Trophoblast cell (in vitro differentiated cells and primary cell): ENCODE data around the gene CCDC112.
"Not testable (repeated sequence)": the region's sequence is repeated elsewhere in the genome, so short reads cannot be mapped to it uniquely, and the experiment has no call there.

Experiments used
- DNase-seq, 2 donors: peaks; one replicate each; pipeline ENCODE4 v3.0.0-alpha.2; 2016
- H2AFZ ChIP-seq: 2 replicates; pipeline ENCODE4 v1.6.1; 2013; ENCODE audit warnings: low read length, moderate library complexity, mild to moderate bottlenecking; ENCODE audit not compliant: insufficient read depth, poor library complexity
- H2AK5ac ChIP-seq: 2 replicates; pipeline ENCODE4 v1.6.1; 2013; ENCODE audit warnings: mild to moderate bottlenecking, low read length
- H2BK120ac ChIP-seq: 2 replicates; pipeline ENCODE4 v1.6.1; 2013; ENCODE audit warnings: low read length, mild to moderate bottlenecking, moderate library complexity; ENCODE audit not compliant: insufficient read depth, poor library complexity
- H2BK12ac ChIP-seq: 2 replicates; pipeline ENCODE4 v1.6.1; 2013; ENCODE audit warnings: mild to moderate bottlenecking, low read length, moderate library complexity
- H2BK5ac ChIP-seq: 2 replicates; pipeline ENCODE4 v1.6.1; 2013; ENCODE audit warnings: low read length, low read depth, moderate library complexity, mild to moderate bottlenecking; ENCODE audit not compliant: poor library complexity
- H3K14ac ChIP-seq: 2 replicates; pipeline ENCODE4 v1.6.1; 2013; ENCODE audit warnings: mild to moderate bottlenecking, low read length
- H3K18ac ChIP-seq: 2 replicates; pipeline ENCODE4 v1.6.1; 2013; ENCODE audit warnings: mild to moderate bottlenecking, low read length
- H3K23ac ChIP-seq: 2 replicates; pipeline ENCODE4 v1.6.1; 2013; ENCODE audit warnings: low read length
- H3K27ac ChIP-seq: 2 replicates; pipeline ENCODE4 v1.5.1; 2013; ENCODE audit warnings: low read depth, mild to moderate bottlenecking, inconsistent platforms, low read length, moderate library complexity
- H3K27me3 ChIP-seq: 2 replicates; pipeline ENCODE4 v1.6.1; 2013; ENCODE audit warnings: inconsistent platforms, mild to moderate bottlenecking, low read length, moderate library complexity; ENCODE audit not compliant: insufficient read depth
- H3K36me3 ChIP-seq, 2 experiments: 1 replicate in 1 of 2; 2 replicates in 1 of 2; pipeline ENCODE4 v1.6.1; 2013; ENCODE audit warnings: low read length in 2 of 2, mild to moderate bottlenecking in 2 of 2, moderate library complexity in 1 of 2; ENCODE audit not compliant: insufficient read depth in 2 of 2, control insufficient read depth in 1 of 2
- H3K4ac ChIP-seq: 2 replicates; pipeline ENCODE4 v1.6.1; 2013; ENCODE audit warnings: low read depth, mild to moderate bottlenecking, low read length, moderate library complexity
- H3K4me1 ChIP-seq, 2 experiments: 1 replicate in 1 of 2; 2 replicates in 1 of 2; pipeline ENCODE4 v1.6.1; 2013; ENCODE audit warnings: low read length in 2 of 2, mild to moderate bottlenecking in 2 of 2, moderate library complexity in 1 of 2; ENCODE audit not compliant: insufficient read depth in 2 of 2, control insufficient read depth in 1 of 2
- H3K4me2 ChIP-seq: 2 replicates; pipeline ENCODE4 v1.6.1; 2013; ENCODE audit warnings: inconsistent platforms, mild to moderate bottlenecking, low read length, moderate library complexity
- H3K4me3 ChIP-seq: 2 replicates; pipeline ENCODE4 v1.5.1; 2013; ENCODE audit warnings: mild to moderate bottlenecking, low read depth, low read length, inconsistent platforms
- H3K79me1 ChIP-seq: one replicate; pipeline ENCODE4 v1.6.1; 2013; ENCODE audit warnings: low read length
- H3K79me2 ChIP-seq: 2 replicates; pipeline ENCODE4 v1.6.1; 2013; ENCODE audit warnings: low read length, mild to moderate bottlenecking; ENCODE audit not compliant: control insufficient read depth, insufficient read depth, poor library complexity
- H3K9ac ChIP-seq: 2 replicates; pipeline ENCODE4 v1.6.1; 2013; ENCODE audit warnings: mild to moderate bottlenecking, low read length
- H3K9me3 ChIP-seq: 2 replicates; pipeline ENCODE4 v1.6.1; 2013; ENCODE audit warnings: low read depth, mild to moderate bottlenecking, control low read depth, inconsistent platforms, low read length; ENCODE audit not compliant: insufficient read depth
- H4K12ac ChIP-seq: 2 replicates; pipeline ENCODE4 v1.6.1; 2013; ENCODE audit warnings: low read depth, mild to moderate bottlenecking, low read length, moderate library complexity
- H4K8ac ChIP-seq: 2 replicates; pipeline ENCODE4 v1.6.1; 2013; ENCODE audit warnings: low read depth, mild to moderate bottlenecking, low read length, moderate library complexity
- H4K91ac ChIP-seq: one replicate; pipeline ENCODE4 v1.6.1; 2013; ENCODE audit warnings: low read depth, mild to moderate bottlenecking, low read length, moderate library complexity
- WGBS: extraction: QIAGEN DNeasy Blood & Tissue Kit; methylation state at CpG from one replicate; pipeline ENCODE4 v1.1.7; 2013; ENCODE audit warnings: missing lambda C conversion rate; ENCODE audit not compliant: insufficient read length, insufficient coverage; ENCODE audit errors: extremely low coverage; 5-methylcytosine and 5-hydroxymethylcytosine counted together

Gene CCDC112

DNA sequence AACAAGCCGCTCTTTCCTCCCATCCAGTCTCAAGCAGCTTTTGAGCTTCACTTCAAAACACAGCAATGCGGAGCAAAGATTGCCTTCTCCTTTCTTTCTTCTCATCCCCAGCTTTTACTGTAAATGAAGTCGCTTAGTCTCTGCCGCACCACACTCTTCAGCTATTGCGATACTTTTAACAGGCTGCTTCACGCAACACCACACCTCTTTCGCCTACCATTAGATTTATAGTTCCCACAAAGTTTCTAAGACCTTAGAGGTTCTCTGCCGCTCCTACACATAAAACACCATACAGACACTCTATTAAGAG lies 34.5 kb downstream of the CCDC112 start:
- Histone ChIP-seq H3K27me3 (no peaks in the 10 kb centered on the region), H3K4ac (no peak overlapping the region), H4K91ac (no peak overlapping the region), H2AFZ (peak overlapping the region; percentile 10), H2BK12ac (no peak overlapping the region), H4K8ac (peak overlapping the region; percentile 48), H3K27ac (no peak overlapping the region), H3K9ac (peak overlapping the region; percentile 80), H3K79me2 (peaks cover 5% of the 10 kb centered on the region), H3K4me2 (peak overlapping the region; percentile 71), H2BK5ac (no peak overlapping the region), H3K4me3 (peak overlapping the region; percentile 10), H3K23ac (no peak overlapping the region), H2AK5ac (no peak overlapping the region), H4K12ac (no peak overlapping the region), H3K79me1 (peaks cover 7% of the 10 kb centered on the region), H3K9me3 (no peaks in the 10 kb centered on the region), H3K14ac (no peak overlapping the region), H3K36me3 (no peaks in the 10 kb centered on the region), H3K4me1 (peaks cover 0 to 4% of the 10 kb centered on the region in 2 experiments), H2BK120ac (no peak overlapping the region), H3K18ac (no peak overlapping the region)
- DNase-seq = no peak
- no CpG with 5 or more reads among the region's 8 CpGs for WGBS

DNA sequence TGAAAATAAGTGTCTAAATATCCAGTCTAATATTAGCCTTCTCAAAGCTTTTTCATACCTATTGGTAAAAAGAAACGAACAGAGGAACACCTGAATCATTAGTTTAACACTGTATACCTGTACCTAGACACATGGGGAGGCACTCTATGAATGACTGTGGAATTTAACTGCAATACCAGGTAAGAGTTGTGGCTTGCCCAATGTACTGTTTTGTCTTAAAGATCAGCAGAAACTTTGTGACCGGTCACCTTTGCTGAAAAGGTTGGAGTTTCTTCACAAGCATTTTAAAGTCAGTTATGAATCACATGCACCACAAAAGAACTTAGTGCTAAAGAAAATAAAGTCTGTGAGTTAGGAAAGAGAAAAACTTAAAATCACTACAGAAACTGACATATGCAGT lies 36.2 kb downstream of the CCDC112 start:
- H3K9me3 ChIP-seq = no peaks in the 10 kb centered on the region
- H3K27ac ChIP-seq = no peak overlapping the region
- H3K9ac ChIP-seq = no peak overlapping the region
- H2BK120ac ChIP-seq = no peak overlapping the region
- no peak overlapping the region for H3K4ac ChIP-seq
- WGBS = no CpG with 5 or more reads among the region's 2 CpGs
- H4K8ac ChIP-seq = no peak overlapping the region
- H3K79me1 ChIP-seq = peaks cover 7% of the 10 kb centered on the region
- H2BK12ac ChIP-seq = no peak overlapping the region
- H3K36me3 ChIP-seq = no peaks in the 10 kb centered on the region
- H3K14ac ChIP-seq = no peak overlapping the region
- H4K91ac ChIP-seq = no peak overlapping the region
- H3K79me2 ChIP-seq = peaks cover 5% of the 10 kb centered on the region
- no peak overlapping the region for H3K18ac ChIP-seq
- no peak overlapping the region for H3K23ac ChIP-seq
- H2AK5ac ChIP-seq = no peak overlapping the region
- peaks cover 0 to 4% of the 10 kb centered on the region in 2 experiments for H3K4me1 ChIP-seq
- DNase-seq = no peak
- no peak overlapping the region for H4K12ac ChIP-seq
- no peak overlapping the region for H3K4me3 ChIP-seq
- no peaks in the 10 kb centered on the region for H3K27me3 ChIP-seq
- no peak overlapping the region for H2AFZ ChIP-seq
- H2BK5ac ChIP-seq = no peak overlapping the region
- no peak overlapping the region for H3K4me2 ChIP-seq

DNA sequence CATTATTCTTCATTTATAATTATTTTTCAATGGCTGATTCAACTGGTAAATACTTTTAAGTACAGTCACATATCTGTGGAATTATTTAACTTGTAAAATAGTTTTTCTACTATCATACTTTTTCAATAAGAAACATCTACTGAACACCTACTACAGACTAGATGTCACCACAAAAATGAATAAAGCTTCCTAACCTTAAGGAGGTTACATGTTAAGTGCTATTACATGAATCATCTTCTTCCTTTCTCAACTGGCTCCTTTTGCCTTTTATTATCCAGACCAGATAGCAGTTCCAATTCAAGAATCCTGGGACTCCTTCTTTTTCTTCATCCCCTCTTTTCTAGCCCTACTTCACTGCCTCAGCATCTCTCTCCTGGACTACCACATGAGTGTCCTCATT lies 38.5 kb downstream of the CCDC112 start:
- Histone ChIP-seq H3K23ac (no peak overlapping the region), H2BK5ac (no peak overlapping the region), H3K79me1 (peaks cover 7% of the 10 kb centered on the region), H3K79me2 (peaks cover 5% of the 10 kb centered on the region), H3K4me3 (no peak overlapping the region), H3K4ac (no peak overlapping the region), H2BK12ac (no peak overlapping the region), H3K36me3 (no peaks in the 10 kb centered on the region), H4K8ac (no peak overlapping the region), H3K27me3 (no peaks in the 10 kb centered on the region), H2AFZ (no peak overlapping the region), H3K4me2 (no peak overlapping the region), H3K4me1 (peaks cover 0 to 4% of the 10 kb centered on the region in 2 experiments), H3K14ac (no peak overlapping the region), H2BK120ac (no peak overlapping the region), H3K9ac (no peak overlapping the region), H4K12ac (no peak overlapping the region), H3K27ac (no peak overlapping the region), H3K18ac (no peak overlapping the region), H3K9me3 (no peaks in the 10 kb centered on the region), H2AK5ac (no peak overlapping the region), H4K91ac (no peak overlapping the region)
- no peak for DNase-seq

DNA sequence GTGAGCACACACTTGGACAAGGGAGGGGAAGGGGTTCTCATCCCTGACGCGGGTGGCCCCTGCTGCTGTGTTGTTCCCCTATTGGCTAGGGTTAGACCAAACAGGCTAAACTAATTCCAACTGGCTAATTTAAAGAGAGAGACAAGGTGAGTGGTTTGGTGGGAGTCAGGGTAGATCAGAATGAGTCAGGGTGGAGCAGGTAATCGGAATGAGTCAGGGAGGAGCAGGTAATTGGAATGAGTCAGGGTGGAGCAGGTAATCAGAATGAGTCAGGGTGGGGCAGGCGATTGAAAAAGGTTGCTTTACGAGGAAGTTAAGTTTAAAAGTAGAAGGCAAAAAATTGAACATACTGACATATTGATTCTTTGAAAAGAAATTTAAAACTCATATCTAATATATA lies 47.1 kb downstream of the CCDC112 start:
- H3K4me2 ChIP-seq, H4K91ac ChIP-seq, H4K8ac ChIP-seq, H3K4ac ChIP-seq, H3K14ac ChIP-seq, H3K4me1 ChIP-seq, H3K23ac ChIP-seq, H3K4me3 ChIP-seq, H3K27ac ChIP-seq, H2BK12ac ChIP-seq, H3K9ac ChIP-seq, H2BK5ac ChIP-seq, H4K12ac ChIP-seq, H3K36me3 ChIP-seq, H2AFZ ChIP-seq, H3K27me3 ChIP-seq, H3K9me3 ChIP-seq, H3K79me1 ChIP-seq, H2BK120ac ChIP-seq, H2AK5ac ChIP-seq, H3K18ac ChIP-seq, H3K79me2 ChIP-seq: not testable (repeated sequence)
- peak; percentile 5 to 28 for DNase-seq
- WGBS = no CpG with 5 or more reads among the region's 5 CpGs
